Measurements from ENCODE around the gene DDX28.

- TF ChIP-seq, protein P1, sequence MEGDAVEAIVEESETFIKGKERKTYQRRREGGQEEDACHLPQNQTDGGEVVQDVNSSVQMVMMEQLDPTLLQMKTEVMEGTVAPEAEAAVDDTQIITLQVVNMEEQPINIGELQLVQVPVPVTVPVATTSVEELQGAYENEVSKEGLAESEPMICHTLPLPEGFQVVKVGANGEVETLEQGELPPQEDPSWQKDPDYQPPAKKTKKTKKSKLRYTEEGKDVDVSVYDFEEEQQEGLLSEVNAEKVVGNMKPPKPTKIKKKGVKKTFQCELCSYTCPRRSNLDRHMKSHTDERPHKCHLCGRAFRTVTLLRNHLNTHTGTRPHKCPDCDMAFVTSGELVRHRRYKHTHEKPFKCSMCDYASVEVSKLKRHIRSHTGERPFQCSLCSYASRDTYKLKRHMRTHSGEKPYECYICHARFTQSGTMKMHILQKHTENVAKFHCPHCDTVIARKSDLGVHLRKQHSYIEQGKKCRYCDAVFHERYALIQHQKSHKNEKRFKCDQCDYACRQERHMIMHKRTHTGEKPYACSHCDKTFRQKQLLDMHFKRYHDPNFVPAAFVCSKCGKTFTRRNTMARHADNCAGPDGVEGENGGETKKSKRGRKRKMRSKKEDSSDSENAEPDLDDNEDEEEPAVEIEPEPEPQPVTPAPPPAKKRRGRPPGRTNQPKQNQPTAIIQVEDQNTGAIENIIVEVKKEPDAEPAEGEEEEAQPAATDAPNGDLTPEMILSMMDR (IDR thresholded peaks at IDR 0.05), result no peak
- no peak for TF ChIP-seq POLR2AphosphoS5 (IDR thresholded peaks at IDR 0.05)
Measured at GRCh38 chr16:68071518-68071901, 48.5 kb upstream of the DDX28 start.
